HCT116 (cell line): ENCODE measurements around the gene CERS6. TPM values are rescaled to one million over a fixed set of nuclear protein-coding genes. Genes with fewer than 3 reads are reported as not detected.

Source experiments
- ATAC-seq: fragments of 200-7000 bp; cut with Tn5 transposase; 2 replicates; pipeline ENCODE4 v1.9.1; 2020; ENCODE audit warnings: mild to moderate bottlenecking, moderate library complexity
- BruUV-seq: library from RNA; stranded (reverse); fragments of 400-500 nt; replicated peaks from 2 replicates; lab custom pipeline; 2021; lab: Mats Ljungman, UMichigan
- CTCF ChIA-PET: fragments of 300-600 bp; sonication (Branson Sonifier 250); formaldehyde crosslinking; loops from one replicate; lab custom pipeline; 2021; ENCODE audit warnings: antibody characterized with exemption; lab: Charles Lee
- POLR2A ChIA-PET: fragments of 300-600, 350-600 bp; sonication (Branson Sonifier 250); formaldehyde crosslinking; loops from one replicate; lab custom pipeline; 2021; ENCODE audit warnings: antibody characterized with exemption; lab: Charles Lee
- RAD21 ChIA-PET, 2 experiments: fragments of 300-600 bp; sonication (Branson Sonifier 250); formaldehyde crosslinking; loops; one replicate each; lab custom pipeline; 2023; ENCODE audit warnings: low total read pairs in 2 of 2; ENCODE audit not compliant: uncharacterized antibody in 2 of 2, unreplicated experiment in 2 of 2, low non-redundant PET in 1 of 2; lab: Charles Lee
- DNase-seq: peaks from one replicate; pipeline ENCODE4 v3.0.0-alpha.2; 2010; ENCODE audit warnings: low read depth, low spot score
- H2AFZ ChIP-seq: fragments of 200-600 bp; shearing (Covaris generic), sonication (generic); 2 replicates; pipeline ENCODE4 v1.6.1; 2017; ENCODE audit warnings: low read depth, mixed run types, mixed read lengths, antibody characterized with exemption, low read length; ENCODE audit not compliant: poor library complexity, severe bottlenecking
- H3K27ac ChIP-seq: 2 replicates; pipeline ENCODE4 v1.5.1; 2012; ENCODE audit warnings: low read depth, low read length
- H3K27me3 ChIP-seq: fragments of 200-600 bp; sonication (generic); 2 replicates; pipeline ENCODE4 v1.6.1; 2016; ENCODE audit warnings: mixed run types, low read length, mixed read lengths; ENCODE audit not compliant: insufficient read depth
- H3K36me3 ChIP-seq, 2 experiments: fragments of 200-500 bp in 1 of 2; fragments of 200-600 bp in 1 of 2; sonication (Bioruptor generic) in 1 of 2; sonication (generic) in 1 of 2; 2 replicates each; pipeline versions ENCODE4 v1.5.1 to v1.6.1; 2014 to 2016; ENCODE audit warnings: low read length in 2 of 2, inconsistent platforms in 1 of 2, mixed read lengths in 1 of 2, mixed run types in 1 of 2; ENCODE audit not compliant: insufficient read depth in 2 of 2, control insufficient read depth in 1 of 2
- H3K4me1 ChIP-seq, 2 experiments: fragments of 200-600 bp in 1 of 2; sonication (generic) in 1 of 2; 2 replicates each; pipeline versions ENCODE4 v1.5.1 to v1.6.1; 2012 to 2017; ENCODE audit warnings: low read length in 2 of 2, inconsistent platforms in 1 of 2, mild to moderate bottlenecking in 1 of 2, mixed read lengths in 1 of 2, mixed run types in 1 of 2, moderate library complexity in 1 of 2; ENCODE audit not compliant: insufficient read depth in 2 of 2, control insufficient read depth in 1 of 2
- H3K4me2 ChIP-seq: fragments of 200-600 bp; sonication (generic); 2 replicates; pipeline ENCODE4 v1.6.1; 2017; ENCODE audit warnings: mixed run types, low read length, mixed read lengths
- H3K4me3 ChIP-seq, 2 experiments: fragments of 200-600 bp in 1 of 2; sonication (generic) in 1 of 2; replicated peaks in 1 of 2; 2 replicates each; pipeline ENCODE4 v1.5.1; 2011 to 2016; ENCODE audit warnings: low read length in 2 of 2, control low read depth in 1 of 2, low read depth in 1 of 2, mild to moderate bottlenecking in 1 of 2, mixed read lengths in 1 of 2, mixed run types in 1 of 2
- H3K79me2 ChIP-seq: fragments of 200-600 bp; sonication (generic); 2 replicates; pipeline ENCODE4 v1.6.1; 2017; ENCODE audit warnings: mild to moderate bottlenecking, mixed run types, low read length, moderate library complexity, mixed read lengths; ENCODE audit not compliant: insufficient read depth
- H3K9ac ChIP-seq: fragments of 200-600 bp; sonication (generic); 2 replicates; pipeline ENCODE4 v1.6.1; 2016; ENCODE audit warnings: low read length, mixed read lengths
- H3K9me2 ChIP-seq: fragments of 200-600 bp; sonication (generic), shearing (Covaris generic); 2 replicates; pipeline ENCODE4 v1.6.1; 2017; ENCODE audit warnings: mixed run types, mild to moderate bottlenecking, moderate library complexity; ENCODE audit not compliant: insufficient read depth
- H3K9me3 ChIP-seq, 2 experiments: fragments of 200-500 bp in 1 of 2; fragments of 200-600 bp in 1 of 2; sonication (Bioruptor generic) in 1 of 2; sonication (generic) in 1 of 2; 2 replicates each; pipeline ENCODE4 v1.6.1; 2014 to 2017; ENCODE audit warnings: low read length in 2 of 2, mixed read lengths in 2 of 2, inconsistent platforms in 1 of 2, low read depth in 1 of 2, mild to moderate bottlenecking in 1 of 2, mixed run types in 1 of 2, moderate library complexity in 1 of 2; ENCODE audit not compliant: control insufficient read depth in 1 of 2, insufficient read depth in 1 of 2
- H4K20me1 ChIP-seq: fragments of 200-600 bp; sonication (generic), shearing (Covaris generic); 2 replicates; pipeline ENCODE4 v1.6.1; 2017; ENCODE audit warnings: mixed run types, mild to moderate bottlenecking, moderate library complexity; ENCODE audit not compliant: insufficient read depth
- ATF3 ChIP-seq: IDR thresholded peaks from 2 replicates; pipeline ENCODE4 v1.6.1; 2012
- CEBPB ChIP-seq: IDR thresholded peaks from 2 replicates; pipeline ENCODE4 v1.6.1; 2012; ENCODE audit warnings: low read depth
- CTCF ChIP-seq, 3 experiments: fragments of 200-600 bp in 1 of 3; sonication (generic) in 1 of 3; IDR thresholded peaks in 2 of 3; conservative IDR thresholded peaks in 1 of 3; 2 replicates each; pipeline ENCODE4 v1.5.1; 2012 to 2017; ENCODE audit warnings: low read depth in 2 of 3, low read length in 2 of 3, antibody characterized with exemption in 1 of 3, borderline replicate concordance in 1 of 3, control low read depth in 1 of 3, mild to moderate bottlenecking in 1 of 3, mixed read lengths in 1 of 3, mixed run types in 1 of 3, moderate library complexity in 1 of 3; ENCODE audit not compliant: insufficient read depth in 1 of 3
- EZH2 ChIP-seq: fragments of 200-600 bp; sonication (generic); IDR thresholded peaks from 2 replicates; pipeline ENCODE4 v1.6.1; 2017; ENCODE audit warnings: antibody characterized with exemption, mixed run types
- FOSL1 ChIP-seq: IDR thresholded peaks from 2 replicates; pipeline ENCODE4 v1.6.1; 2012; ENCODE audit warnings: low read depth
- JUND ChIP-seq: IDR thresholded peaks from 2 replicates; pipeline ENCODE4 v1.6.1; 2012
- MAX ChIP-seq: IDR thresholded peaks from 2 replicates; pipeline ENCODE4 v1.6.1; 2012
- POLR2AphosphoS5 ChIP-seq: IDR thresholded peaks from 2 replicates; pipeline ENCODE4 v1.6.1; 2011; ENCODE audit warnings: mild to moderate bottlenecking, low read depth, low read length, moderate library complexity
- SIN3A ChIP-seq: IDR thresholded peaks from 2 replicates; pipeline ENCODE4 v1.6.1; 2012; ENCODE audit warnings: low read depth
- SP1 ChIP-seq: IDR thresholded peaks from 2 replicates; pipeline ENCODE4 v1.6.1; 2012; ENCODE audit warnings: low read depth
- TCF7L2 ChIP-seq: IDR thresholded peaks from 2 replicates; pipeline ENCODE4 v1.7.0; 2011; ENCODE audit warnings: borderline replicate concordance, inconsistent platforms; ENCODE audit not compliant: insufficient read depth, insufficient read length; ENCODE audit errors: extremely low read depth
- YY1 ChIP-seq: IDR thresholded peaks from 2 replicates; pipeline ENCODE4 v1.6.1; 2011; ENCODE audit warnings: low read length, low read depth, moderate library complexity, mild to moderate bottlenecking; ENCODE audit not compliant: insufficient replicate concordance; ENCODE audit errors: extremely low read depth
- ZFX ChIP-seq: fragments of 450-650 bp; IDR thresholded peaks from 2 replicates; pipeline ENCODE4 v1.6.1; 2017
- ZNF274 ChIP-seq: fragments of 200-500 bp; sonication (Bioruptor generic); IDR thresholded peaks from 2 replicates; pipeline ENCODE4 v1.6.1; 2014; ENCODE audit warnings: mild to moderate bottlenecking, low read depth, low read length, inconsistent platforms
- intact Hi-C: fragments of 100-400 bp; cut with micrococcal nuclease; formaldehyde crosslinking; loops from 2 replicates; pipeline ENCODE4 v1.10.0; 2022
- total RNA-seq: library from RNA; stranded (reverse); gene quantifications from one replicate; pipeline ENCODE4 v1.2.1, GENCODE V29; 2021; ENCODE audit not compliant: unreplicated experiment

Gene CERS6
- total RNA-seq, 1 experiment from 2014 or later = 37.0 TPM

DNA sequence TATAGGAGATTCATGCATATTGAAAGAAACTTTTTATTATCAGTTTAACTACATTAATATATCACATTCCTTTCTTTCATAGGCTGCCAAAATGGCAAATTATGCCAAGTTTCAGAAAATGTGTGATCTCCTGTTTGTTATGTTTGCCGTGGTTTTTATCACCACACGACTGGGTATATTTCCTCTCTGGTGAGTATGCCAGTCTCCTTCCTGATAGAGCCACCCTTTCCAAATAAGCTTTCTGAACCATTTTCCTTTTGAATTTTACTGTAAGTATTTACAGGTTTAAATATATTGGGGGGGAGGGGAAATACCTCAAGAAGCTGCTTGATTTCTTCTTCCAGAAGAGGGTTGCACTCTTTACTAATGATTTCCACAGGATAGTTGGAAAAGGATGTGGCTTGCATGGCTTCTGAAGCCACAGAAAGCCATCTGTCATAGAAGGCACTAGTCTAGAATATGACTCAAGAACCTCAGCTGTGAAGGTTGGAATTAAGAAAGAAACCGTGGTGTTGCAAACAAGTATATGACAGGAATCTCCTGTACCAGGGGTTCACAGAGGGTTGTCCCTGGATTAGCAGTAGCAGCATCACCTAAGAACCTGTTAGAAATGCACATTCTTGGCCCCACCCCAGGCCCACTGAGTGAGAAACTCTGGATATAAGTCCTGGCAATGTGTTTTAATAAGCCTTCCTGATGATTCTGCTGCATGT is 261.9 kb downstream of the CERS6 start:
- CTCF ChIA-PET = no interaction called here
- H3K79me2 ChIP-seq = no peaks in the 10 kb centered on the region
- H3K9ac ChIP-seq = no peak overlapping the region

More for the DNA sequence above, 261.9 kb downstream of the CERS6 start:
- intact Hi-C loops = no loop called here
- RAD21 ChIA-PET = no interaction called here
- Histone ChIP-seq H4K20me1 (no peaks in the 10 kb centered on the region), H3K4me2 (no peak overlapping the region), H3K4me1 (no peaks in the 10 kb centered on the region), H3K36me3 (no peaks in the 10 kb centered on the region), H3K9me3 (no peaks in the 10 kb centered on the region), H3K27me3 (no peaks in the 10 kb centered on the region), H3K27ac (no peak overlapping the region), H2AFZ (no peak overlapping the region), H3K9me2 (no peaks in the 10 kb centered on the region), H3K4me3 (no peak overlapping the region)
- no peak for ATAC-seq
- DNase-seq = no peak
- POLR2A ChIA-PET = no interaction called here
- TF ChIP-seq CTCF (IDR thresholded peaks at IDR 0.05 in 2 of 3, conservative IDR thresholded peaks at IDR 0.05 in 1 of 3; ENCODE audit: borderline replicate concordance in 1 of 3, insufficient read depth in 1 of 3, low read depth in 2 of 3, low read length in 2 of 3) (no peak), ZNF274 (no peak), ATF3 (no peak), POLR2AphosphoS5 (no peak), YY1 (no peak), JUND (no peak), FOSL1 (no peak), SP1 (no peak), TCF7L2 (no peak), MAX (no peak), SIN3A (no peak), ZFX (no peak), CEBPB (no peak), EZH2 (no peak)
- BruUV-seq = no TSS peak
